Posterior vena cava (tissue), 2 donors: Measurements from ENCODE around the gene FIGLA. TPM values are rescaled to one million over a fixed set of nuclear protein-coding genes. Genes with fewer than 3 reads are reported as not detected.
A peak's percentile ranks its signal among the peaks of the same experiment; 100 is the strongest.

Source experiments
- DNase-seq: peaks from one replicate; pipeline ENCODE4 v3.0.0-alpha.2; 2020; ENCODE audit warnings: low spot score
- intact Hi-C, 2 donors: fragments of 100-400 bp; cut with DNase I; formaldehyde crosslinking; loops; one replicate each; pipeline versions ENCODE4 v1.14.1 to v1.14.2; 2022 to 2023
- total RNA-seq, 2 donors: library from RNA; stranded (reverse); fragmentation: NEBNext Ultra II Directional; extraction: Animal tissue kit (Norgen Biotek cat#: 25700); gene quantifications; one replicate each; pipeline ENCODE4 v1.2.1, GENCODE V29; 2021
- donor health status: DM: yes; HTN: yes; CAD: no.
- donor health status: DM: yes; HTN: yes; CAD: no.

Gene FIGLA
- total RNA-seq, 2 donors from 2014 or later: not detected

DNA sequence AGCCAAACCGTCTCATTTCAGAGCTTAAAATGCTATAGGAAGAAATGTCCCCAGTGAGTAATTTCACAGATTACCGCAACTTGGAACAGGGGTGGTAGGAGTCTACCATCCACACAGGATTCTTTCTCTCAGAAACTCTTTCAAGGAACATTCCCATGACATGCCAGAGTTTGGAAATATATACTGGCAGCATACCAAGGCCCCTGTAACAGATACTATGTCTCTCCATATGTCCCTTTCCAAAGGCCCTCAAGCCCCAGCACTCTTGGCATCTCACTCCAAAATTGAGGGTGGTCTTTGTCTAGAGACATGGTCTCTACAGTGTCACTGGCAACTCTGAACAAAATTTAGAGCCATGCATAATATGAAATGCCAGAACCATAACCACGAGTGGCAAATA lies 11.0 kb downstream of the FIGLA start:
- no peak for DNase-seq
- intact Hi-C loops: no loop called here

DNA sequence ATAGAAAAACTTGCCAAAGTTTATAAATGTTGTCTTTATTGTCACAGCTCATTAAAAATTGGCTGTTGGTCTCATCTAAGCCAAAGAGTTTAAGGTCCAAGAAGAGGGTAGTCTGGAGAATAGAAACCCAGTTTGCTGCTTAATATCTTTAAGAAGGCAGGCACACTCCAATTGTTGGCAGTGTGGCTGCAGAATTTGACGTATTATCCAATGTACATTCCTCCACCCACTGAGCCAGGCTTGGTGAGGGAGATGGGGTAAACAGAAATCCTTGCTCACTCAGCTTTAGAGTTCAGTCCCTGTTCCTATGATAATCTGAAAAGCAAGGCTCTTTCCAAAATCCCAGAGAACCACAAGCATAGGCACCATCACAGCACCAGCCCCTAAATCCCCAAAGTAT lies 11.8 kb downstream of the FIGLA start:
- intact Hi-C loops: no loop called here
- DNase-seq: no peak

DNA sequence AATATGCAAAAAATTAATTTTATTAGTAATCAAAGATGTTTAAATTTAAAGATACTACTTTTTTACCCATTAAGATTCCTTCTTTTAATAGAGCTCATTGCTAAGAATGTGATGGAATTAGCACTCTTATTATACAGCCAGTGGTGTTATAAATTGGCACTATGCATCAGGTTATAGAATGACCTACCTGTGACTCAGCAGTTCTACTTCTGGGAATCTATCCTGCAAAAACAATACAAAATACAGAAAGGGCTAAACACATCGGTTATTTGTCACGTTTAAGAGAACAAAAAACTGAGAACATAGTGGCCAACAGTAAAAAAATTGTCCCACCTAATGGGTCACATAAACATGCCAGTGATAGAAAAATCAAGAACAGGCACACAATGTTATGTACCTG lies 13.0 kb downstream of the FIGLA start:
- intact Hi-C loops: no loop called here
- no peak for DNase-seq

DNA sequence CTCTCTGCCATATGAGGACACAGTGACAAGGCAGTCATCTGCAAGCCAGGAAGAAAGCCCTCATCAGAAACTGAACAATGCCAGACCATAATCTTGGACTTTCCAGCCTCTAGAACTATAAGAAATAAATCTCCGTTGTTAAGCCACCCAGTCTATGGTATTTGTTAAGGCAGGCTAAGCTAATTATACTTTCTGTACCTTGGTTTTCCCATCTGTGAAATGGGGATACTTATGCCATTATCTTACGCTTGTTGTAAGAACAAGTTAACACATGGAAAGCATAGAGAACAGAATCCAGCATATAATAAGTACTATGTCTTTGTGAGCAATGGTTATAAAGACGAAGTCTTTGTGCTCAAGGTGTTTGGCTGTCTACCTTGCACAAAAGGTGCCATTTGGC lies 14.2 kb downstream of the FIGLA start:
- intact Hi-C loops: no loop called here
- no peak for DNase-seq

DNA sequence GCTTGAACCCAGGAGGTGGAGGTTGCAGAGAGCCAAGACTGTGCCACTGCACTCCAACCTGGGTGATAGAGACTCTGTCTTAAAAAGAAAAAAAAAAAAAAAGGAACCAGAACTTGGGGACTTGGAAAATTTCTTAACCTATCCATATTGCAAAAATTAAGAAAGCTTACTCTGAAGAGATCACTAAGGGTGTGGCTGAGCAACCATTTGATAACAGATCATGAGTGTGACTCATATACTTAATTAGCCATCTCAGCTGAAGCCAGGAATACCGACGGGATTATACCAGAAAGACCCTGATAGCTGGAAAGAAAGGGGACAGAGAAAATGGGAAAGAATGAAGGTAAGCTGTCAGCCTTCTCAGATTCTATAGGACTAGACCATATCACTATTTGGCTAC lies 15.3 kb downstream of the FIGLA start:
- DNase-seq: no peak
- intact Hi-C loops: no loop called here

DNA sequence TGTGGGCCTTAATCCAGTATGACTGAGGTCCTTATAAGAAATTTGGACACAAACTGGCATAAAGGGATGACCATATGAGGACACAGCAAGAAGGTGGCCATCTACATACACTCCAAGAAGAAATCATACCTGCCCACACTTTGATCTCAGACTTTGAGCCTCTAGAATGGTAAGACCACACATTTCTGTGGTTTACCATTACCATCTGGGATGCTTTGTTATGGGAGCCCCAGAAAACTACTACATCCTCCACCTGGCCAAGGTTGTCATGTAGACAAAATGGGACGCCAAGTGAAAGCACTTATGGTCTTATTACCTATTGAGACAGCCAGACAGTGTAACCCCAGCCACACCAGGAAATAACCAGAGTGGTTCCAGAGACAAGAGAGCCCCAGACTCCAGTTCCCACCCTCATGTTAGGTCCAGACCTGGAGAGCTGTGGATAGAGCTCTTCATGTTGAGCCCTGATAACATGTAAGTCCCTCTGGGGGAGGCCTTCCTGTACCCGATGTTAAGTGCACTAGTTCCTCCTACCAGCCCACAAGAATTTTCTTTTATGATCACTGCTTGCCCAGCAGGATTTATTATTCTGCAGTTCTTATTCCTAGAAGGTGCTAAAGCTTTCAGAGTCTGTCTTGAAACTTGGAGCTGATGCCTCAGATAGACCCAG lies 17.8 kb downstream of the FIGLA start:
- intact Hi-C loops: no loop called here

DNA sequence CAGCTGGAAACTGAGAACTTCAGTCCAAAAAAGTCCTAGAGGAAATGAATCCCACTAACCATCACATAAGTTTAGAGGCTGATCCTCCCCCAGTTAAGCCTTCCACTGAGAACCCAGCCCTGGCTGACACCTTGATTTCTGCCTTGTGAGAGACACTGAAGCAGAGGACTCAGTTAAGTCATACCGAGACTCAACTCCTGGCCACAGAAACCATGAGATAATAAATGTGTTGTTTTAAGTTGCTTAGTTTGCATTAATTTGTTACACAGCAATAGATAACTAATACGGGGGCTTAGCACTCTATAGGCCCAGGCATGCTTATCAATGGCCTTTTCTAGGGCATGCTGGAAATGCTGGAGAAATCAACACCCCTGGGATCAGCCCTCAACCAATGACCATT lies 19.0 kb downstream of the FIGLA start:
- intact Hi-C loops: no loop called here
- DNase-seq: no peak

More for the DNA sequence above, 17.8 kb downstream of the FIGLA start:
- no peak for DNase-seq

DNA sequence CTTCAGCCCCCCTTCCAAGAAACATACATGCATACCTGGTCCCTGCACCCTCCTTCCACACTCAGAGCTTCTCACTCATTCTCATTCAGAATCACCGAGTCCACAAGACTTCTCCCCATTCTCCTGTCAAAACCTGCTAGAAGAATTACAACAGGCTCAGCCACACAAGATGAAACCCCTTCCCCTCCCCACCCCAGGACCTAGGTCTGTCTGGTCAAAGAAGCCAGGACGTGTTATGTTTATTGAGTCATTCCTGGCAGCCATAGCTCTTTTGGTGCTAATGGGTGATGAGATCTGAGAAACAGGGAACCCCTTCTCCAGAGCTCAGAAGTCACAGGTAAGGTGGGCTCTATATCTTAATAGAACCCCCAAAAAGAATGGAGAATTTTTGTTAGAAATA lies 21.0 kb downstream of the FIGLA start:
- DNase-seq: no peak
- intact Hi-C loops: no loop called here

DNA sequence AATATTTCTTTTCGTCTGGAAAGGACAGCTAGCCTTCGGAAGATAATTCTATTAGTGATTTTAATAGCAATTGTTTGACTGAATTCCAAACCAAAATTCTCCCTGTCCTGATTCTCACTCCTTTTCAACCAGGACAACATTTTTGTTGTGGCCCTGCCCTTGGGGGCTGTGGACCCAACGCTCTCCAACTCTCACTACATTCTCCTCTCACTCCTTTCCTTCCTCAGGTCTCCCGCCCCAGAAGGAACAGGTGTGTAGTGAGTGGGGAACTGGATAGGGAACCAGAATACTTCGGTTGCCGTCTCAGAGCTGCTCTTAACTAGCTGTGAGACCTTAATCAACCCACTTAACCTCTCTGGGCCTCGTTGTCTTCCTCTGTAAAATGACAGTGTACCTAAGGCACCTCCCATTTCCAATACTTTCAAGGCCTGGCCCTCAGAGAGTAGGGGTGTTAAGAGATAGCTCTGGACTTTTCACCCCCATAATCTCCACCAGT lies 21.8 kb downstream of the FIGLA start:
- intact Hi-C loops: no loop called here
- no peak for DNase-seq

DNA sequence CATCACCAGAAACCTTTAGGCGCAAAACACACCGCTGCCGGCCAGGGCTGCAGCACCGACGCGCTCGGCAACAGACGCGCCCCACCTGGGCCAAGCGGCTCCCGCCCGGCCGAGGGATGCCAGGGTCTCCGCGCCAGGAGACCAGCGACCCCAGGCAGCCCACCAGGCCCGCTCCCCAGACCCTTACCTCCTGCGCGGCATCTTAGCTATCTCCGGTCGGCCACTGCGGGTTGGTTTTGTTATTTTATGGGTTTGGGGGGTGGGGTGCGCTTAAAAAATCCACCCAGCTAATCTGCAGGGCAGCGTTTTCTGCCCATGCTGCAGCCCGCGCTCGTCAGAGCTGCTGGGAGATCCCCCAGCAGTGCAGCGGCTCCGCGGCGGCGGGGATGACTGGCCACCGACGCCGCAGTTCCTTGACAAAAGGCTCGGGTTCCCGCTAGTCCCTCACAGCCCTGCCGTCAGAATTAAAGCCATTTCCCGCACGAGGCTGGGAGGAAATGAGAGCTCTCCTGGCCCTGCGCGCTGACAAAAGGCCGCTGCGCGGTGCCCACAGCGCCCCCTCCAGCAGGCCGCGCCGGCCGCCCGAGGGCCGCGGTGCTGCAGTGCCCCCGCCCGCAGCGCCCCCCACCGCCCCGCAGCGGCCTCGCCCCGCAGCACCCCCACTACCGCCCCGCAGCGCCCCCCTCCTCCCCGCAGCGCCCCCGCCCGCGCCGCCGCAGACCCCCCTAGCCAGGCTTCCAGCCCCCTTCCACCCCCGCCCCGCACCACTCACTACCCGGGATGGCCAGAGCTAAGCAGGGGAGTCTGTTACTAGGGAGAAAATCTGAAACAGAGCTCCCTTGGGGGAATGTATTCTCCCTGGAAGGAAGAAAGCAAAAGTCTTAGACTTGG lies 22.5 kb downstream of the FIGLA start, which contains the start of gene ADD2:
ADD2 (minus strand) TSS at position 502 of the 891 bp plus-strand sequence. CDS start 61,792 bp downstream, outside the sequence.
- peak; percentile 81 for DNase-seq
- intact Hi-C loops: no loop called here

DNA sequence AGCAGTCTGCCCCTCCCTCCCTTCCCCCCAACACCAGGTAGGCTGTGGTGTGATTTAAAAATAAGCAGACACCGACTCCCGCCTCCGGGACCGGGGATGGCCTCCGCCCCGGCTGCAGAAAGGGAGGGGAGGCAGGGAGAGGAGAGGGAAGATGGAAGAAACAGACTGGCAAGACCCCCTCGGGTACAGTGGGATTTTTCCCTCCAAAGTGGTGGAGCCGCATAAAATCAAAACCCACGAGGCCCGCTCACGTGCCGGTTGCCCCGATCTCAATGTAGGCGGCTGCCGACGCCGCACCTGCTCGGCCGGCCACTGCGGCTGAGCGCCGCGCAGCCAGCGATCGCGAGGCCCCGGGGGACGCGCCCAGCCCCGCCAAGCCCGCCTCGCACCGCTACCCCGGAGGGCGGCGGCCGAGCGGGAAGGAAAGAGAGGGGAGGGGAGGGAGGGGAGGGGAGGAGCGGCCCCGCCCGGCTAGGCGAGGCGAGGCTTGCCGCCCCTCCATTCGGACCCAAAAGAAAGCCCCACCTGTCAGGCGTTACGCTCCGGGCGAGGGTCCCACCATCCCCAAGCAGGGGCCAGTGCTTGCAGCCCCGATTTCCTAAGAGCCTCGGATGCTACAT lies 23.3 kb downstream of the FIGLA start:
- DNase-seq: no peak
- intact Hi-C loops: no loop called here

DNA sequence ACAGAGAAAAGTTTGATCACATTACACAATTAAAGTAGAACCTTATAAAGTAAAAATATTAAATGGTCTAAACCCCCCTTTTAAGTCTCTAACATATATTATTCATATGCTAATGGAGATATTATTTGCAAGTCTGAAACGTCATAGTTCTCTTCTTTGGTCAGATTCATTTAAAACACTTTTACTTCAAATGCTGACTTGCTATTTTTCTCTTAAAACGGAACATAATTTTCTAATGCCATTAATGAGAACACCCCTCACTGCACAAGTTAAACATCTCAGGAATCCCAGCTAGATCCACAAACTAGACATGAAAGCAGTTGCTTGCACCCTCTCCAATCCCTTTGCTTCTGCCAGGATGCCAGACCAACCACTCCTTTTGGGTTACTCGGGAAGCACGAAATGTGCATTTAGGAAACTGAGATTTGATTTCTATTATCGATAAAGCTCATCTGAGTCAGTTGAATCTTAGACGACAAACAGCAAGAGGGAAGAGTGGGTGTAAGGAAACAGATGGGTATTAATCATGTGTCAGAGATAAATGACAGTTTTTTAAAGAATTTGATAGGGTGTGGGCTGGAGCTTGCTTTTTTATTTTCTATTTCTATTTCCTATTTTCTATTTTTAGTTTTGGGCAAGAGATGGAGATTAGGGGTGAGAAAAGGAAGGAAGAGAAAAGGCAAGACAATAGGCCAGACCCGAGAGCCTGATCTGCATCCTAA lies 23.9 kb downstream of the FIGLA start:
- intact Hi-C loops: no loop called here
- no peak for DNase-seq

DNA sequence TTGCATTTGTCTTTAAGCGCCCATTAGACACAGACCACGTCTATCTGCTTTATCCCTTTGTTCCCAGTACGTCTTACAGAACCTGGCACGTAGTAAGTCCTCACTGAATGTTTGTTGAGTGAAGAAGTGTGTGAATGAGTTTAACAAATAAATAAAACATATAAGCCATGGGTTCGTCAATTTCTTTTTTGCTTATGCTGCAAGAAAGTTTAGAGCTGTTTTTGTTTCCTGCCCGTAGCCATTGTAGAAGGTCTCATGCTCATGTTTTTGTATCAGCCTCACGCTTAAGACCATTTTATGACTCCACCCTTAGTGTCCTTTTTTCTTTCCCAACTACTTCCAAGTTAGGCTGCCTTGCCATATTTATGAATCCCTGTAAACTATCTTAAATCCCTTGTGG lies 24.9 kb downstream of the FIGLA start:
- DNase-seq: no peak
- intact Hi-C loops: no loop called here

DNA sequence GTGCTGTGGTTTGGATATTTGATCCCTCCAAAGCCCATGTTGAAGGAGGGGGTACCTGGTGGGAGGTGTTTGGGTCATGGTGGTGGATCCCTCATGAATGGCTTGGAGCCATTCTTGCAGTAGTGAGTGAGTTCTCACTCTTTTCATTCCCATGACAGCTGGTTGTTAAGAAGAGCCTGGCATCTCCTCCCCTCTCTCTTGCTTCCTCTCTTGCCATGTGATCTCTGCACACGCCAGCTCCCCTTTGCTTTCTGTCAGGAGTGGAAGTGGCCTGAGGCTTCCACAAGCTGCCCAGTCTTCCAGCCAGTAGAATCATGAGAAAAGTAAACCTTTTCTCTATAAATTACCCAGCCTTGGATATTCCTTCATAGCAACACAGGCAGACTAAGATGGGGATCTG lies 31.0 kb downstream of the FIGLA start:
- intact Hi-C loops: no loop called here

DNA sequence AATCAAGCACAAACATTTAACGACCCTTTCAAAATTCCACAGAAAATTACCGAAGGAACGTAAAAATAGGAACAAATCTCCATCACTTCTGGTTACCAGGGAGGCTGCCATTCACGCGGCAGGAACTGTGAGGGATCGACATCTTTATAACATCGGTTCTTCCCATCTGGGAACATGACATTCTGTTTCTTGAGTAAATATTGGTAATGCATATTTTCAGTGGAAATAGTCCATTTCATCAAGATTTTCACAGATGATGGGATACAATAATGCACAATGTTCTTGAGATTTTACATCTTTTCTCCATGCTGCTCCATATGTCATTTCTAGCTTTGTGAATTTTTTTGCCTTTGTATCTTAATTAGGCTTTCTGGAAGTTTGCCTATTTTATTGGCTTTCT lies 32.5 kb downstream of the FIGLA start:
- intact Hi-C loops: no loop called here

More for the DNA sequence above, 31.0 kb downstream of the FIGLA start:
- no peak for DNase-seq

DNA sequence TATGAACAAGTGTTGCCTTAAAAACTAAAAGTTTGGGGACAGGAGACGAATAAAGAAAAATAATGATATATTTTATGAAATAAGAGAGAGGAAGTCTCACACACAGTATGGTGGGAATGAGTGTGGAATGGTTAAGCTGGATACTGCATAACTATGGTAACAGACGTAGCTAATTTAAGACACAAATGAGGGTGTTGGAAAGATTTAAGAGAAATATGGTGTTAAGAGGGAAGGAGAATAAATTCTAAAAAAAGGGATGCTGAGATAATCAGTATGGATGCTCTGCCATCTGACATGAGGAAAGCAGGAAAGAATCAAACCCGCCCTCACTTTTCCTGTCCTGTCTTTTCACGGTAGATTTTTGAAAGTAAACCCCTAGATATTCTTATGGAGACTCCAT lies 33.1 kb downstream of the FIGLA start:
- no peak for DNase-seq
- intact Hi-C loops: no loop called here

More for the DNA sequence above, 32.5 kb downstream of the FIGLA start:
- DNase-seq: no peak

DNA sequence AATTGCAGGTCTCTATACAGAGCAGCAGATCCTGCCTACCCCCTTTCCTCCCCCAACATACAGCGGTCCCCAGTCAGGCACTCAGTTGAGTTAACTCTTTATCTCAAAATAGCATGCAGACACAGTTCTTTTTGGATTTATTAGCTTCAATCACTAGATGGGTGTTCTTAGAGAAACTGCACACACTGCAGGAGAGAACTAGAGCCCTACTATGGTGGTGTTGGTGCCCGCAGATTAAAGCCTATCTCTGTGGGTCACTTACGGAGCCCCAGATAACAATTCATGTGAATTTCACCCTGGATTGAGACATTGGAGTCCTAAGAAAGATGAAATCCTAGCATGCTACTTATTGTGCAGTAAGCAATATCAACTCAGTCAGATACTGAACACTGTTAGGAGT lies 34.3 kb downstream of the FIGLA start:
- intact Hi-C loops: no loop called here
- no peak for DNase-seq

DNA sequence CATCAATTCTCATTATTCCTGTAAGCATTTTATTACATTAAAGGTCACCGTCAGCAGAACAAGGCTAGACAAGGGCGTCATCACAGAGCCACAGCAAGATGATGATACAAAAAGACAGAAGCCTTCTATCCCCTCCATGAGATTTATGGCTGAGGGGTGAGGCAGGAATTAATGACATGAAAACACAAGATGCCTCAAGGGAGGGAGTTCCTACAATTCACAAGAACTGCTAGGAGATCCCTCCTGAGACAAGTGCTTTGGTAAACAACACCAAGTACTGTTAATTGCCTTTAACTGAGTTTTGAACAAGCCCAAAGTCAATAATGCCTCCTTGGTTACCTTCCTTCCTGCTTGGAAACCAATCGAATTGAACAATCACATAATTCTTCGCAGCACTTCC lies 36.5 kb downstream of the FIGLA start:
- intact Hi-C loops: no loop called here
- no peak for DNase-seq

DNA sequence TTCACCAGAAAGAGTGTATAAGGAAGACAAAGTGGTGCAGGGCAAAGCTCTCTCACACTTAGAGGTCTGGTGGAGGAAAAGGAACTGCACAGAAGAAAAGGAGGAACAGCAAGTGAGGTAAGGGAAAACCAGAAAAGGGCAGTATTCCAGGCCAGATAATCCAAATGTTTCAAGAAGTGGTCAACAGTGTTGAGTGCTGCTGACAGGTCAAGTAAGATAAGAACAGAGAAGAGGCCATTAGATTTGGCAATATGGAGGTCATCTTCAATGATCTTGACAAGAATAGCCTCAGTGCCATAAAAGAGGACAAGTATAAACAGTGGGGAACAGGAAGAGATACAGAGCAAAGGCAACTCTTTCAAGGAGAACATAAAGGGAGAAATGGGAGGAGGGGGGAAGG lies 37.4 kb downstream of the FIGLA start:
- no peak for DNase-seq
- intact Hi-C loops: no loop called here

DNA sequence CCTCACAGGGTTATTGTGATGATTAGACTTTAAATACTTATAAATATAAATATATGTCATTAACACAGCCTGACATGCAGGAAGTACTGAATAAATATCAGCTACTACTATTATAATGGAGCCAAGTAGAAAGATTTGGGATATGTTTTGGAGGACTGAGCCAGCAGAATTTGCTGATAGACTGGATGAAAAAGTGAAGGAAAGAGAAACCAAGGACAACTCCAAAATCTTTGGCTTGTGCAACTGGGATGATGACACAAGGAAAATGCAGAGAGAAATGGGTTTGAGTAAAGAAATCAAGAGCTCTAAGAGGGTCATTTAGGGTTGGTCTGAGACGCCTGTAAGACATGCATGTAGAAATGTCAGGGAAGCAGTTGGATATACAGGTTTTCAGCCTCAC lies 38.0 kb downstream of the FIGLA start:
- intact Hi-C loops: no loop called here
- DNase-seq: no peak
